ENCODE measurements around the gene CCDC82.

Gene CCDC82

GRCh38 chr11:96306933-96307775, 82.6 kb downstream of the CCDC82 start:
- no peak for DNase-seq (ENCODE audit: low read depth in 2 of 2)

- no peak for DNase-seq (ENCODE audit: low read depth in 2 of 2)
These were observed 83.1 kb downstream of the CCDC82 start for GRCh38 chr11:96306600-96306932.

- no peak for DNase-seq (ENCODE audit: low read depth in 2 of 2)
These were observed 83.6 kb downstream of the CCDC82 start for GRCh38 chr11:96306071-96306470.

GRCh38 chr11:96303980-96304379, 85.7 kb downstream of the CCDC82 start:
- DNase-seq (ENCODE audit: low read depth in 2 of 2), result no peak

GRCh38 chr11:96303064-96303463, 86.6 kb downstream of the CCDC82 start:
- DNase-seq (ENCODE audit: low read depth in 2 of 2), result no peak

All from stimulated activated CD8-positive, alpha-beta memory T cell treated with anti-CD3 and anti-CD28 coated beads, Interleukin-7, amount 100 ng/mL, for 1 hour (primary cell).